ENCODE measurements around the gene EIF4E.
"Not testable (repeated sequence)": the region's sequence is repeated elsewhere in the genome, so short reads cannot be mapped to it uniquely, and the experiment has no call there.

DNA sequence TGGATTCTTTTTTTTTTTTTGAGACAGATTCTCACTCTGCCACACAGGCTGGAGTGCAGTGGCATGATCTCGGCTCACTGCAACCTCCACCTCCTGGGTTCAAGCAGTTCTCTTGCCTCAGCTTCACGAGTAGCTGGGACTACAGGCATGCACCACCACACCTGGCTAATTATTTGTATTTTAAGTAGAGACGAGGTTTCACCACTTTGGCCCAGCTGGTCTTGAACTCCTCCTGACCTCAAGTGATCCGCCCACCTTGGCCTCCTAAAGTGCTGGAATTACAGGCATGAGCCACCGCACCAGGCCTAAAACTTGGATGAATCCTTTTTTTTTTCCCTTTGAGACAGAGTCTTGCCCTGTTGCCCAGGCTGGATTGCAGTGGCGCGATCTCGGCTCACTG lies 18.2 kb downstream of the EIF4E start:
- TF ChIP-seq, protein P1, sequence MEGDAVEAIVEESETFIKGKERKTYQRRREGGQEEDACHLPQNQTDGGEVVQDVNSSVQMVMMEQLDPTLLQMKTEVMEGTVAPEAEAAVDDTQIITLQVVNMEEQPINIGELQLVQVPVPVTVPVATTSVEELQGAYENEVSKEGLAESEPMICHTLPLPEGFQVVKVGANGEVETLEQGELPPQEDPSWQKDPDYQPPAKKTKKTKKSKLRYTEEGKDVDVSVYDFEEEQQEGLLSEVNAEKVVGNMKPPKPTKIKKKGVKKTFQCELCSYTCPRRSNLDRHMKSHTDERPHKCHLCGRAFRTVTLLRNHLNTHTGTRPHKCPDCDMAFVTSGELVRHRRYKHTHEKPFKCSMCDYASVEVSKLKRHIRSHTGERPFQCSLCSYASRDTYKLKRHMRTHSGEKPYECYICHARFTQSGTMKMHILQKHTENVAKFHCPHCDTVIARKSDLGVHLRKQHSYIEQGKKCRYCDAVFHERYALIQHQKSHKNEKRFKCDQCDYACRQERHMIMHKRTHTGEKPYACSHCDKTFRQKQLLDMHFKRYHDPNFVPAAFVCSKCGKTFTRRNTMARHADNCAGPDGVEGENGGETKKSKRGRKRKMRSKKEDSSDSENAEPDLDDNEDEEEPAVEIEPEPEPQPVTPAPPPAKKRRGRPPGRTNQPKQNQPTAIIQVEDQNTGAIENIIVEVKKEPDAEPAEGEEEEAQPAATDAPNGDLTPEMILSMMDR (conservative IDR thresholded peaks at IDR 0.05; ENCODE audit: low read depth, low read length) = not testable (repeated sequence)
- not testable (repeated sequence) for TF ChIP-seq MXI1 (IDR thresholded peaks at IDR 0.05; ENCODE audit: borderline replicate concordance, low read depth, low read length); POLR2A (IDR thresholded peaks at IDR 0.05; ENCODE audit: low read depth, low read length); NFE2L2 (IDR thresholded peaks at IDR 0.05; ENCODE audit: low read depth, low read length); RAD21 (IDR thresholded peaks at IDR 0.05; ENCODE audit: low read length); BHLHE40 (IDR thresholded peaks at IDR 0.05; ENCODE audit: low read depth, low read length); MAFK (IDR thresholded peaks at IDR 0.05; ENCODE audit: low read depth, low read length); SMC3 (IDR thresholded peaks at IDR 0.05; ENCODE audit: low read depth, low read length); CEBPB (IDR thresholded peaks at IDR 0.05; ENCODE audit: low read depth, low read length); RFX5 (IDR thresholded peaks at IDR 0.05; ENCODE audit: low read depth, low read length); MAZ (IDR thresholded peaks at IDR 0.05; ENCODE audit: borderline replicate concordance, low read depth, low read length)
- TF ChIP-seq, protein P2, sequence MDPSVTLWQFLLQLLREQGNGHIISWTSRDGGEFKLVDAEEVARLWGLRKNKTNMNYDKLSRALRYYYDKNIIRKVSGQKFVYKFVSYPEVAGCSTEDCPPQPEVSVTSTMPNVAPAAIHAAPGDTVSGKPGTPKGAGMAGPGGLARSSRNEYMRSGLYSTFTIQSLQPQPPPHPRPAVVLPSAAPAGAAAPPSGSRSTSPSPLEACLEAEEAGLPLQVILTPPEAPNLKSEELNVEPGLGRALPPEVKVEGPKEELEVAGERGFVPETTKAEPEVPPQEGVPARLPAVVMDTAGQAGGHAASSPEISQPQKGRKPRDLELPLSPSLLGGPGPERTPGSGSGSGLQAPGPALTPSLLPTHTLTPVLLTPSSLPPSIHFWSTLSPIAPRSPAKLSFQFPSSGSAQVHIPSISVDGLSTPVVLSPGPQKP (IDR thresholded peaks at IDR 0.05; ENCODE audit: borderline replicate concordance, low read depth, low read length) = not testable (repeated sequence)

Data from IMR-90 (cell line).